ENCODE data around the gene ENO2. TPM values are rescaled to one million over a fixed set of nuclear protein-coding genes. Genes with fewer than 3 reads are reported as not detected.
"Not testable (repeated sequence)": the region's sequence is repeated elsewhere in the genome, so short reads cannot be mapped to it uniquely, and the experiment has no call there.

ENO2 gene
- polyA plus RNA-seq (2013, experiment 1 of 4): 136 TPM
- polyA plus RNA-seq (2013, experiment 2 of 4): 142 TPM
- polyA plus RNA-seq (2013, experiment 3 of 4): 97.0 TPM
- polyA plus RNA-seq (2013, experiment 4 of 4): 113 TPM

GRCh38 chr12:6914246-6914946 is at the start of gene ENO2:
ENO2 (plus strand) TSS chr12:6914580; CDS start chr12:6915833, 1,253 bp downstream.
- Histone ChIP-seq H3K4me3 (ENCODE audit: insufficient read depth, low read depth, low read length) (peak within 1 kb of the TSS; percentile 75), H3K4me1 (ENCODE audit: control insufficient read depth, insufficient read depth, low read length) (peaks cover 8% of the 10 kb centered on the region), H3K9me3 (ENCODE audit: control insufficient read depth, low read length) (no peaks in the 10 kb centered on the region), H3K27ac (ENCODE audit: insufficient read depth, low read depth, low read length, poor library complexity, severe bottlenecking) (no peak within 1 kb of the TSS), H3K36me3 (ENCODE audit: control insufficient read depth, insufficient read depth, low read length) (peaks cover 20% of the 10 kb centered on the region), H3K27me3 (ENCODE audit: control insufficient read depth, insufficient read depth, low read length, poor library complexity, severe bottlenecking) (no peaks in the 10 kb centered on the region)
- 1% methylated on average over 68 of the region's 68 CpGs for WGBS, 2 experiments

- 94 to 97% methylated on average over 5 of the region's 5 CpGs for WGBS, 2 experiments
- H3K27ac ChIP-seq (ENCODE audit: insufficient read depth, low read depth, low read length, poor library complexity, severe bottlenecking); H3K9me3 ChIP-seq (ENCODE audit: control insufficient read depth, low read length); H3K4me1 ChIP-seq (ENCODE audit: control insufficient read depth, insufficient read depth, low read length); H3K4me3 ChIP-seq (ENCODE audit: insufficient read depth, low read depth, low read length); H3K27me3 ChIP-seq (ENCODE audit: control insufficient read depth, insufficient read depth, low read length, poor library complexity, severe bottlenecking): not testable (repeated sequence)
- peaks cover 53% of the 10 kb centered on the region for H3K36me3 ChIP-seq (ENCODE audit: control insufficient read depth, insufficient read depth, low read length)
These were observed 49.1 kb upstream of the ENO2 start for GRCh38 chr12:6865307-6865706.

GRCh38 chr12:6866163-6866919 is 48.0 kb upstream of the ENO2 start:
- WGBS, 2 experiments: 60% methylated on average over 19 of the region's 19 CpGs
- H3K36me3 ChIP-seq (ENCODE audit: control insufficient read depth, insufficient read depth, low read length): peaks cover 51% of the 10 kb centered on the region
- no peaks in the 10 kb centered on the region for H3K27me3 ChIP-seq (ENCODE audit: control insufficient read depth, insufficient read depth, low read length, poor library complexity, severe bottlenecking)
- no peak overlapping the region for H3K27ac ChIP-seq (ENCODE audit: insufficient read depth, low read depth, low read length, poor library complexity, severe bottlenecking)
- H3K9me3 ChIP-seq (ENCODE audit: control insufficient read depth, low read length): no peaks in the 10 kb centered on the region
- peak overlapping the region; percentile 94 for H3K4me3 ChIP-seq (ENCODE audit: insufficient read depth, low read depth, low read length)
- H3K4me1 ChIP-seq (ENCODE audit: control insufficient read depth, insufficient read depth, low read length): peaks cover 9% of the 10 kb centered on the region

- Histone ChIP-seq H3K36me3 (ENCODE audit: control insufficient read depth, insufficient read depth, low read length) (peaks cover 49% of the 10 kb centered on the region), H3K9me3 (ENCODE audit: control insufficient read depth, low read length) (no peaks in the 10 kb centered on the region), H3K27me3 (ENCODE audit: control insufficient read depth, insufficient read depth, low read length, poor library complexity, severe bottlenecking) (no peaks in the 10 kb centered on the region), H3K27ac (ENCODE audit: insufficient read depth, low read depth, low read length, poor library complexity, severe bottlenecking) (no peak overlapping the region), H3K4me1 (ENCODE audit: control insufficient read depth, insufficient read depth, low read length) (peaks cover 12% of the 10 kb centered on the region), H3K4me3 (ENCODE audit: insufficient read depth, low read depth, low read length) (peak overlapping the region; percentile 94)
- WGBS, 2 experiments: 5 to 6% methylated on average over 33 of the region's 33 CpGs
These were observed 47.4 kb upstream of the ENO2 start for GRCh38 chr12:6866920-6867412.

- WGBS, 2 experiments: 0% methylated on average over 86 of the region's 86 CpGs
- Histone ChIP-seq H3K4me1 (ENCODE audit: control insufficient read depth, insufficient read depth, low read length) (peaks cover 14% of the 10 kb centered on the region), H3K36me3 (ENCODE audit: control insufficient read depth, insufficient read depth, low read length) (peaks cover 44% of the 10 kb centered on the region), H3K9me3 (ENCODE audit: control insufficient read depth, low read length) (no peaks in the 10 kb centered on the region), H3K27me3 (ENCODE audit: control insufficient read depth, insufficient read depth, low read length, poor library complexity, severe bottlenecking) (no peaks in the 10 kb centered on the region), H3K4me3 (ENCODE audit: insufficient read depth, low read depth, low read length) (peak within 1 kb of the TSS; percentile 94), H3K27ac (ENCODE audit: insufficient read depth, low read depth, low read length, poor library complexity, severe bottlenecking) (peak within 1 kb of the TSS; percentile 62)
These were observed 46.8 kb upstream of the ENO2 start, which contains the start of gene TPI1 for GRCh38 chr12:6867413-6868210. TPI1 (plus strand) TSS chr12:6867531; CDS start chr12:6867567, 36 bp downstream.

- no peaks in the 10 kb centered on the region for H3K9me3 ChIP-seq (ENCODE audit: control insufficient read depth, low read length)
- 6 to 7% methylated on average over 22 of the region's 22 CpGs for WGBS, 2 experiments
- peaks cover 38% of the 10 kb centered on the region for H3K36me3 ChIP-seq (ENCODE audit: control insufficient read depth, insufficient read depth, low read length)
- peaks cover 14% of the 10 kb centered on the region for H3K4me1 ChIP-seq (ENCODE audit: control insufficient read depth, insufficient read depth, low read length)
- H3K27me3 ChIP-seq (ENCODE audit: control insufficient read depth, insufficient read depth, low read length, poor library complexity, severe bottlenecking): no peaks in the 10 kb centered on the region
- peak overlapping the region; percentile 45 for H3K27ac ChIP-seq (ENCODE audit: insufficient read depth, low read depth, low read length, poor library complexity, severe bottlenecking)
- peak overlapping the region; percentile 94 for H3K4me3 ChIP-seq (ENCODE audit: insufficient read depth, low read depth, low read length)
These were observed 46.0 kb upstream of the ENO2 start for GRCh38 chr12:6868211-6869048.

GRCh38 chr12:6869049-6870021 is 45.0 kb upstream of the ENO2 start:
- Histone ChIP-seq H3K36me3 (ENCODE audit: control insufficient read depth, insufficient read depth, low read length) (peaks cover 30% of the 10 kb centered on the region), H3K4me3 (ENCODE audit: insufficient read depth, low read depth, low read length) (peak overlapping the region; percentile 94), H3K4me1 (ENCODE audit: control insufficient read depth, insufficient read depth, low read length) (peaks cover 14% of the 10 kb centered on the region), H3K27me3 (ENCODE audit: control insufficient read depth, insufficient read depth, low read length, poor library complexity, severe bottlenecking) (no peaks in the 10 kb centered on the region), H3K27ac (ENCODE audit: insufficient read depth, low read depth, low read length, poor library complexity, severe bottlenecking) (peak overlapping the region; percentile 70), H3K9me3 (ENCODE audit: control insufficient read depth, low read length) (no peaks in the 10 kb centered on the region)
- WGBS, 2 experiments: 45 to 47% methylated on average over 12 of the region's 12 CpGs

- Histone ChIP-seq H3K36me3 (ENCODE audit: control insufficient read depth, insufficient read depth, low read length) (peaks cover 24% of the 10 kb centered on the region), H3K4me1 (ENCODE audit: control insufficient read depth, insufficient read depth, low read length) (peaks cover 14% of the 10 kb centered on the region)
- not testable (repeated sequence) for H3K27me3 ChIP-seq (ENCODE audit: control insufficient read depth, insufficient read depth, low read length, poor library complexity, severe bottlenecking); H3K4me3 ChIP-seq (ENCODE audit: insufficient read depth, low read depth, low read length); H3K27ac ChIP-seq (ENCODE audit: insufficient read depth, low read depth, low read length, poor library complexity, severe bottlenecking); H3K9me3 ChIP-seq (ENCODE audit: control insufficient read depth, low read length)
- 89 to 94% methylated on average over 4 of the region's 4 CpGs for WGBS, 2 experiments
These were observed 44.1 kb upstream of the ENO2 start for GRCh38 chr12:6870304-6870703.
